A172 (cell line): ENCODE results near the gene TMEM174. TPM values are rescaled to one million over a fixed set of nuclear protein-coding genes. Genes with fewer than 3 reads are reported as not detected.

Experiments
- DNase-seq: peaks from one replicate; pipeline ENCODE4 v3.0.0-alpha.2; 2015; ENCODE audit warnings: low spot score
- total RNA-seq: library from RNA; depleted of rRNA; stranded (reverse); fragments of >200 nt; shearing (Covaris generic); gene quantifications from 2 replicates; pipeline ENCODE4 v1.2.3, GENCODE V29; 2014

The TMEM174 gene
- total RNA-seq, 1 experiment from 2014 or later, result not detected

DNA sequence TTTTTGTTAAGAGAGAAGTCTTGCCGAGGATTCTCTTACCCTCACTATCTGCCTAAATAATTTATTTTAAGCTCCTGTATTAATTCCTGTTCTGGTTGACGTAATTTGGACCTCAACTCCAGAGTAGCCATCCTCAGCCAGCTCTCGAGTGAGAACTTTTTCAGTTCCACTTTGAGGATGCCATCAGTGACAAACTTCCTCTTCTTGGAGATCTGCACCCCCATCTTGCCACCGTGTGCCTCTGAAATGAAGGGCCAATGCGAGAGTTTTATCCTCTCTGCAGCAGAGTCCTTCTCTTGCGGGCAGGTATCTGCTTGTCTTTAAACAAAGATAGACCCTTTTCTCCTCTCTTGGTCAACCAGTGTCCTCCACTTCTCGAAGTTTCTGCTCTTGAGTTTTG lies 19.5 kb upstream of the TMEM174 start:
- no peak for DNase-seq

DNA sequence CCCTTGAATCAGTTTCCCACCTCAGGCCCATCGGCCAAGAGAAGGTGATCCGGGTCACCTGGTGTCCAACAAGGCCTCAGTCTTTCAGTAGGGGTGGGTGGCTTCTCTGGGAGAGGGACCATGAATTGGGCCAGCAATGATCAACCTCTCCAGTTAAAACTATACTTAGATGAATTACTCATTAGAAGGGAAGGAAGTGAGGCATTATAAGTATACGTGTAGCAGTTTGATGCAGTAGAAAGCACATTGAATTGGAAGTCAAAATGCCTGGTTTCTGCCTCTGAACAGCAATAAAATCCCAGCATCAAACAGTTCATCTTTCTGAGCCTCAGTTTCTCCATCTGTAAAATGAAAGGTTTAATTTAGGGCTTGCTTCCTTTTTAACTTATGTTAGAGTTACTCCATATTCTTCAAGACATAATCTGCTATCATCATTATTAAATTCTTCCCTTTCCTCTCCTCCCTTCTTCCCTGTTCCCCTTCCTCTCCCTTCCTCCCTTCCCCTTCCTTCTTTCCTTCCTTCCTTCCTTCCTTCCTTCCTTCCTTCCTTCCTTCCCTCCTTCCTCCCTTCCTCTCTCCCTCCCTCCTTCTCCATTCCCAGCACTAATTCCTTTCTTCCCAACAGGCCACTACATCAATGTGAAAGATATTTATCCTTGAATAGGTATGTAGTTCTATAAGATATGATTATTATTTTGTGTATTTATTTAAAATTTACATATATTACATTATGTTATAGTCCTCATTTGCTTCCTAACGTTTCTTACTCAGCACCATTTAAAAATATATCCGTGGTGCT lies 18.6 kb upstream of the TMEM174 start:
- DNase-seq, result no peak

GRCh38 chr5:73155271-73156222 lies 17.4 kb upstream of the TMEM174 start:
- no peak for DNase-seq

DNA sequence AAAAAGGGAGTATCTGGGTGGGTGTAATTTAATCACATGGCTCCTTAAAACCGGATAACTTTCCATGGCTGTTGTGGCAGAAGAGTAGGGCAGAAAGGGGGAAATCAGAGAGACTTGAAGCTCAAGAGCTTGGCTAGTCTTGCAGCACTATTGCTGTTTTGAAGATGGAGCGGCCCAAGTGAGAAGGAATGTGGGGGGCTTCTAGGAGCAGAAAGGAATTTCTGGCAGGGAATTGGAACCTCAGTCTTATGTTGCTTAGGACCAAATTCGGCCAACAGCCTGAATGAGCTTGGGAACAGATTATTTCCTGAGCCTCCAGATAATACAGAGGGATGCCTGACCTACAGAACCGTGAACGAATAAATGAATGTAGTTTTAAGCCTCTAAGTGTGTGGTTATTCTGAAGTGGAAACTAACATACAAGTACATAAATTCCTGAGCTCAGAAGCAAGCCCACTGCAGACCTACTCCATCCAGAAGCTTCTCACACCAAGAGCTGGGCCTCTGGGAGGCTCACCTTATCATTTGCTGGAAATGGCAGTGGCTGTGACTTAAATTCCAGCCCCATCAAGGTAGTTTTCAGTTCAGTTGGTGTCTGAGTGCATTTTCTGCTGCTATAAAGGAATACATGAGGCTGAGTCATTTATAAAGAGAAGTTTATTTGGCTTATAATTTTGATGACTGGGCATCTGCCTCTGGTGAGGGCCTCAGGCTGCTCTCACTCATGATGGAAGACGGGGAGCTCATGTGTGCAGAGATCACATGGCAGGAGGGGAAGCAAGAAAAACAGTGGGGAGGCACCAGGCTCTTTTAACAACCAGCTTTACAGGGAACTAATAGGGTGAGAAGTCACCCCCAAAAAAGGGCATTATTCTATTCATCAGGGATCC lies 15.3 kb upstream of the TMEM174 start:
- DNase-seq, result no peak

- DNase-seq, result no peak
Observed at GRCh38 chr5:73158313-73158712, 14.7 kb upstream of the TMEM174 start.

GRCh38 chr5:73160239-73160671 lies 12.7 kb upstream of the TMEM174 start:
- peak; percentile 13 for DNase-seq

GRCh38 chr5:73170522-73170921 lies 2.5 kb upstream of the TMEM174 start:
- DNase-seq, result no peak

- no peak for DNase-seq
Observed at GRCh38 chr5:73171495-73171894, 1.5 kb upstream of the TMEM174 start.

DNA sequence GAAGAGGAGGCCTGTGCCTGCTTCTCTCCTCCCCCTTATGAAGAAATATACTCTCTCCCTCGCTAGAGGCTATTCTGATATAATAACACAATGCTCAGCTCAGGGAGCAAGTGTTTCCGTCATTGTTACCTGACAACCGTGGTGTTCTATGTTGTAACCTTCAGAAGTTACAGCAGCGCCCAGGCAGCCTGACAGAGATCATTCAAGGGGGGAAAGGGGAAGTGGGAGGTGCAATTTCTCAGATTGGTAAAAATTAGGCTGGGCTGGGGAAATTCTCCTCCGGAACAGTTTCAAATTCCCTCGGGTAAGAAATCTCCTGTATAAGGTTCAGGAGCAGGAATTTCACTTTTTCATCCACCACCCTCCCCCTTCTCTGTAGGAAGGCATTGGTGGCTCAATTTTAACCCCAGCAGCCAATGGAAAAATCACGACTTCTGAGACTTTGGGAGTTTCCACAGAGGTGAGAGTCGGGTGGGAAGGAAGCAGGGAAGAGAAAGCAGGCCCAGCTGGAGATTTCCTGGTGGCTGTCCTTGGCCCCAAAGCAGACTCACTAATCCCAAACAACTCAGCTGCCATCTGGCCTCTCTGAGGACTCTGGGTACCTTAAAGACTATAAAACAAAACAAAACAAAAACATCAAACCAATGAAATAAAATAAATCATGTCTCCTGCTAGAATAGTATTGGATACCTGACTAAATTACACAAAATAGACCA lies 1.3 kb downstream of the TMEM174 start:
- DNase-seq, result no peak

- DNase-seq, result no peak
Observed at GRCh38 chr5:73176250-73176649, 3.3 kb downstream of the TMEM174 start.

- no peak for DNase-seq
Observed at GRCh38 chr5:73178265-73178664, 5.3 kb downstream of the TMEM174 start.

- DNase-seq, result no peak
Observed at GRCh38 chr5:73179730-73180129, 6.7 kb downstream of the TMEM174 start.

DNA sequence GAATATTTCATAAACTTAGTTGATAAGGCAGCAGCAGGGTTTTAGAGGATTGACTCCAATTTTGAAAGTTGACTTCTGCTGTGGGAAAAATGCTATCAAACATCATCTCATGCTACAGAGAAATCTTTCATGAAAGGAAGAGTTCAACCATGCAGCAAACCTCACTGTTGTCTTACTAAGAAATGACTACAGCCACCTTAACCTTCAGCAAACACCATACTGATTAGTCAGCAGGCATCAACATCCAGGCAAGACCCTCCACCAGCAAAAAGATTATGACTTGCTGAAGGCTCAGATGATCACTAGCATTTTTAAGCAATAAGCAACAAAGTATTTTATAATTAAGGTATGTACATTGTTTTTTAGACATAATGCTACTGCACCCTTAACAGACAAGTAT lies 7.6 kb downstream of the TMEM174 start:
- DNase-seq, result no peak

- no peak for DNase-seq
Observed at GRCh38 chr5:73182307-73182706, 9.3 kb downstream of the TMEM174 start.

- DNase-seq, result no peak
Observed at GRCh38 chr5:73183000-73183399, 10.0 kb downstream of the TMEM174 start.

- no peak for DNase-seq
Observed at GRCh38 chr5:73183481-73183891, 10.5 kb downstream of the TMEM174 start.

DNA sequence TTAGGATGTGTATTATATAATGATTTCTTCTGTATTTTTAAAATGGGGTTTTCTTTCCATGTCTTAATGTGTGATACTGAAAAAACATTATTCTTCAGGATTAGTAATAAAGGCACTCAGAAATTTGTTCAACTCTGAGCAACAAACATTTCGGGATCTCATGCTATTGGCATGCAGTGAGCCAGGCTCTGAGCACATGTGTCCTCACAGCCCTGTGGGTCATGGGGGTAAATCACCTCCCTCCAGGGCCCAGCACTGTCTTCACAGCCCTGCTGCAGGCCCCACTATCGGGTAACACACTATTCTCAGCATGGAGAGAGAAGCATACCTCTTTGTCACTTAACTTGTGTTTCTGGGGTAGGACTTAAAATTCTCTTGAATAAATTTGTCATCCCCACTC lies 14.0 kb downstream of the TMEM174 start:
- no peak for DNase-seq

DNA sequence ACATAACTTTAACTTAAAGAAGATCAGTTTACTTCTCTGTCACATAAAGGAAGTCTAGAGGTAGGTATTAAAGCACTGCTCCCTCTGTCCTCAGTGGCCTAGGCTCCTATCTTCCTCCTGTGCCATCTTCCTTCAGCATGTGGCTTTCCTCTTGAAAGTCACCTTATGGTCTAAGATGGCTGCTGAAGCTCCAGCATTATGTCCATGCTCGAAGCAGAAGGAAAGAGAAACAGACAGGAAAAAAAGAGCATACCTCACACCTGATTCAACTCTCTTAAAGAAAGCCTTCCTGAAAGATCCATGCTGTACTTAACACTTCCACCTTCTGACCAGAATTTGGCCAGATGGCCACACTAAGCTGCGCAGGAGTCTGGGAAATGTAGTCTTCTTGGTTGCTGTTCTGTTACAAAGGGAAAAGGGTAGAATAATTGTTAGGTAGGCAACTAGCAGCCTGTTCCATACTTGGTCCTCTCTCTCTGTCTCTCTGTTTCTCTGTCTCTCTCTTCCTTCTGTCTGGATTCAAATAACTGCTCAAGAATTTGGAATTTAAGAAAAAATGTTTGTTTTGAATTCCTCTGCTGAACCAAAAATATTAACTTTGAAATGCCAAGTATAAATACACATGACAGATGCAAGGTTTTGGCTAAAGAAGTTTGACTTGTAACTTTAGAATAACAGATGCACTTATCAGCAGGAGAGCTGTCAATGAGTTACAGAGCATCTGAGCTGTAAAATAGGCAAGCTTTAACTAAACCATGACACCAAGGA lies 16.0 kb downstream of the TMEM174 start:
- DNase-seq, result peak; percentile 18

GRCh38 chr5:73189871-73190376 lies 16.9 kb downstream of the TMEM174 start:
- peak; percentile 70 for DNase-seq

DNA sequence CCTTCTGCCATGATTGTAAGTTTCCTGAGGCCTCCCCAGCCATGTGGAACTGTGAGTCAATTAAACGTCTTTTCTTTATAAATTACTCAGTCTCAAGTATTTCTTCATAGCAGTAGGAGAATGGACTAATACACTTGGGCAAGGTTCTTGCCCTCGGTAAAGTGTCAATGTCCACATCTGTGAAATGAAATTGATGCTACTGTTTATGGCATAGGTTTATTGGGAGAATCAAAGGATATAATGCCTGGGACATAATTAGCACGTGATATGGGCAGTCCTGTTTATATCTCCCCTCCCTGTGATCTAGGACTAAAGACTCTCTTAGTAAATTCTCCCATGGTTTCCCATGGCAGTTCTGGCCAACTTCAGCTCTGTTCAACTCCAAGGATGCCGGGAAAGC lies 19.4 kb downstream of the TMEM174 start:
- DNase-seq, result no peak
